Caco-2 (cell line): Measurements from ENCODE around the gene THSD7A. TPM values are rescaled to one million over a fixed set of nuclear protein-coding genes. Genes with fewer than 3 reads are reported as not detected.

Source experiments
- BruUV-seq: library from RNA; stranded (reverse); fragments of 400-500 nt; replicated peaks from 2 replicates; lab custom pipeline; 2021; lab: Mats Ljungman, UMichigan
- CTCF ChIA-PET: fragments of 300-600 bp; sonication (Branson Sonifier 250); formaldehyde crosslinking; loops from one replicate; lab custom pipeline; 2022; ENCODE audit warnings: antibody characterized with exemption; lab: Charles Lee
- POLR2A ChIA-PET: fragments of 300-600 bp; sonication (Branson Sonifier 250); formaldehyde crosslinking; loops from one replicate; lab custom pipeline; 2022; ENCODE audit warnings: antibody characterized with exemption; lab: Charles Lee
- DNase-seq, 2 experiments: peaks; one replicate each; pipeline versions ENCODE4 v3.0.0 to v3.0.0-alpha.2; 2020 to 2022
- H3K27me3 ChIP-seq: replicated peaks from 2 replicates; pipeline ENCODE4 v1.6.0; 2011; ENCODE audit warnings: low read length; ENCODE audit not compliant: control insufficient read depth, insufficient read depth
- H3K36me3 ChIP-seq: 2 replicates; pipeline ENCODE4 v1.5.1; 2011; ENCODE audit warnings: low read length; ENCODE audit not compliant: control insufficient read depth, insufficient read depth
- H3K4me1 ChIP-seq: fragments of 250-450 bp; sonication (Bioruptor Pico); 2 replicates; pipeline ENCODE4 v1.5.1; 2020; ENCODE audit warnings: mild to moderate bottlenecking
- H3K4me3 ChIP-seq: 2 replicates; pipeline ENCODE4 v1.5.1; 2011; ENCODE audit warnings: low read depth, mild to moderate bottlenecking, control low read depth, low read length
- H3K9me3 ChIP-seq: fragments of 250-450 bp; sonication (Bioruptor Pico); 2 replicates; pipeline ENCODE4 v1.5.1; 2020; ENCODE audit warnings: mild to moderate bottlenecking, moderate library complexity
- H3K27ac Mint-ChIP-seq: one replicate; pipeline ENCODE4 v1.8.0; 2022; ENCODE audit warnings: mixed read lengths; ENCODE audit not compliant: unreplicated experiment
- H3K27me3 Mint-ChIP-seq: one replicate; pipeline ENCODE4 v1.8.0; 2022; ENCODE audit warnings: mixed read lengths; ENCODE audit not compliant: insufficient read depth, unreplicated experiment
- H3K36me3 Mint-ChIP-seq: one replicate; pipeline ENCODE4 v1.8.0; 2022; ENCODE audit warnings: mild to moderate bottlenecking, mixed read lengths; ENCODE audit not compliant: insufficient read depth, unreplicated experiment
- H3K4me1 Mint-ChIP-seq: one replicate; pipeline ENCODE4 v1.8.0; 2022; ENCODE audit warnings: low read depth, mixed read lengths; ENCODE audit not compliant: unreplicated experiment
- H3K4me3 Mint-ChIP-seq: one replicate; pipeline ENCODE4 v1.8.0; 2022; ENCODE audit warnings: mild to moderate bottlenecking, moderate library complexity, mixed read lengths; ENCODE audit not compliant: unreplicated experiment
- H3K9me3 Mint-ChIP-seq: one replicate; pipeline ENCODE4 v1.8.0; 2022; ENCODE audit warnings: mixed read lengths; ENCODE audit not compliant: unreplicated experiment
- intact Hi-C: fragments of 100-400 bp; cut with micrococcal nuclease; formaldehyde crosslinking; loops from one replicate; pipeline ENCODE4 v1.10.0; 2022; ENCODE audit not compliant: unreplicated experiment
- total RNA-seq: library from RNA; stranded (reverse); gene quantifications from 2 replicates; pipeline ENCODE4 v1.2.3, GENCODE V29; 2022
- TF ChIP-seq, protein P1 (sequence below), 2 experiments: fragments of 200-600 bp in 1 of 2; IDR thresholded peaks; 1 replicate in 1 of 2; 2 replicates in 1 of 2; pipeline versions ENCODE4 v1.5.1 to v1.8.0; 2011 to 2022; ENCODE audit warnings: antibody characterized with exemption in 1 of 2, control low read depth in 1 of 2, inconsistent platforms in 1 of 2, low read depth in 1 of 2, low read length in 1 of 2, mild to moderate bottlenecking in 1 of 2, moderate library complexity in 1 of 2; ENCODE audit not compliant: insufficient read depth in 1 of 2, severe bottlenecking in 1 of 2, unreplicated experiment in 1 of 2

Gene THSD7A
- total RNA-seq, 1 experiment from 2014 or later, result 0.05 TPM

DNA sequence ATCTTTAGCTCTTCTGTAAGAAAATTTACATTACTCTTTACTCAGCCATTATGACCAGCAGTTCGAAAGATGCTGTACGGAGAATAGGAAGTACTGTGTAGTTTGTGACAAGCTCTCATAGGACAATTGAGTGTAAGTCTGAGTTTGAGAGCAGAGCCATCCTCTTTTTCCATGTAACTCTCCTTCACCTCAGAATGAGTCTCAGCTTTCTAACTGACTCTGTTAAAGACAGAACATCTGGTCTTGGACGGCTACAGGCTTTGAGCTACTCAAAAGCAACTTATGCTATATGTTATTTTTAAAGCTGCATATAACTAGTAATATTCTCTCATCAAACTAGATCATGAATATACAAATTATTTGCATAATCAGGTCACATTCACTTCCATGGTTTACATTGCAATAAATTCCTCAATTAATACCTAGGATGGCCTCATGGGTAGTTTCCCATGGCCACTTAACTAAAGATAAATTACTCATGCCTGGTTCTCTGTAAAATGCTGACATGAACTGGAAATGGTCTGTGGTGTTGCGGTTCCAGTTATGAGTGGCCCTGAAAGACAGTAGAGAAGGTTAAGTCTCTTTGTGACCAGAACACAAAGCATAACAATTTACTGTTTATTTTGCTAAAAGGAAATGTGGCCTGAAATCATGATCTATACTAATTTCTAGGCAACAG lies 499.7 kb downstream of the THSD7A start:
- CTCF ChIA-PET, result no interaction called here

DNA sequence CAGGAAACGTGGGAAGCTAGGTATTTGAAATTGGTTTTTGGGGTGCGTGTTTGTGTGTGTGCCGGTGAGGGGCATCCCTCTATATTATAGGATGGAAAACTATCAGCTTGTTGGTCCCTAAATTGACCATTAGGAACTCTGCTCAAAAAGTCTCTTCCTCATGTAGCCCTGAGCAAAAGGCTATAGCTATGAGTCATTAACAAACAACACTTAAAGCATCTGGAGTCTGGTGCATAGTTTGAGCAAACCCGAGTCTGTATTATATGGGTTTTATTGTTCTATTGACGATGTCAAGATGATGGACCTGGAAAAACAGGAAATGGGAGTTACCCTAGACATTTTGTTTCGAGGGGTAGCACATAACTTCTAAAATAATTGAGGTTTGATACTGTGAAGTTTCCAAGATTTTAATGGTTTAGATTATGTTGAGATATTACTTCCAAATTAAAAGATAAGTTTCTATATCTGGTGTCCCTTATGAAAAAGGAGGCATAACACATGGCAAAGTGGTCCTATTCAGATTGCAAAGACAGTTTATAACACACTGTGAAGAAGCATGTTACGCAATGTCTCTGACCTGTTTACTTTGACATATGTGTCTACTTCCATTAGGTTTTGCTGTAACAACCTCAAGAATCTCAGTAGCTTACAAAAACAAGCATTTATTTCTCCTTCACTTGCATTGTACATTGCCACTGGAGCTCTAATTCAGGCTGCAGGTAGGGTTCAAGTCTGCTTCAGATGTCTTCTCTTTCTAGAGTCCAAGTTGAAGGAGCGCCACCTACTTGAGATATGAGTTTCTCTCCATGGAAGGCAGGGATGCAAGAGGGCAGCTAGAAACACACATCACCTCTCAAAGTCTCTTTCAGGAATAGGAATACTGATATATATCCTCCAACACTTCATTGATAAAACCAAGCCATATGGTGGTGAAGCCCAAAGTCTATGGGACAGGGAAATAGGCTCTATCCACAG lies 500.6 kb downstream of the THSD7A start:
- intact Hi-C loops, result no loop called here
- H3K9me3 Mint-ChIP-seq, result no peaks in the 10 kb centered on the region

More for the DNA sequence above, 499.7 kb downstream of the THSD7A start:
- no peak for DNase-seq
- H3K9me3 Mint-ChIP-seq, result no peaks in the 10 kb centered on the region
- POLR2A ChIA-PET, result no interaction called here
- Histone ChIP-seq H3K4me1 (no peaks in the 10 kb centered on the region), H3K9me3 (no peaks in the 10 kb centered on the region), H3K4me3 (no peak overlapping the region), H3K27me3 (no peaks in the 10 kb centered on the region), H3K36me3 (no peaks in the 10 kb centered on the region)
- H3K27me3 Mint-ChIP-seq, result peaks cover 8% of the 10 kb centered on the region
- H3K4me3 Mint-ChIP-seq, result no peak overlapping the region
- H3K36me3 Mint-ChIP-seq, result no peaks in the 10 kb centered on the region
- TF ChIP-seq, protein P1, sequence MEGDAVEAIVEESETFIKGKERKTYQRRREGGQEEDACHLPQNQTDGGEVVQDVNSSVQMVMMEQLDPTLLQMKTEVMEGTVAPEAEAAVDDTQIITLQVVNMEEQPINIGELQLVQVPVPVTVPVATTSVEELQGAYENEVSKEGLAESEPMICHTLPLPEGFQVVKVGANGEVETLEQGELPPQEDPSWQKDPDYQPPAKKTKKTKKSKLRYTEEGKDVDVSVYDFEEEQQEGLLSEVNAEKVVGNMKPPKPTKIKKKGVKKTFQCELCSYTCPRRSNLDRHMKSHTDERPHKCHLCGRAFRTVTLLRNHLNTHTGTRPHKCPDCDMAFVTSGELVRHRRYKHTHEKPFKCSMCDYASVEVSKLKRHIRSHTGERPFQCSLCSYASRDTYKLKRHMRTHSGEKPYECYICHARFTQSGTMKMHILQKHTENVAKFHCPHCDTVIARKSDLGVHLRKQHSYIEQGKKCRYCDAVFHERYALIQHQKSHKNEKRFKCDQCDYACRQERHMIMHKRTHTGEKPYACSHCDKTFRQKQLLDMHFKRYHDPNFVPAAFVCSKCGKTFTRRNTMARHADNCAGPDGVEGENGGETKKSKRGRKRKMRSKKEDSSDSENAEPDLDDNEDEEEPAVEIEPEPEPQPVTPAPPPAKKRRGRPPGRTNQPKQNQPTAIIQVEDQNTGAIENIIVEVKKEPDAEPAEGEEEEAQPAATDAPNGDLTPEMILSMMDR (IDR thresholded peaks at IDR 0.05; ENCODE audit: insufficient read depth in 1 of 2, low read depth in 1 of 2, low read length in 1 of 2, severe bottlenecking in 1 of 2, unreplicated experiment in 1 of 2), result no peak
- intact Hi-C loops, result no loop called here
- H3K27ac Mint-ChIP-seq, result no peak overlapping the region
- H3K4me1 Mint-ChIP-seq, result no peaks in the 10 kb centered on the region
- BruUV-seq, result no TSS peak

DNA sequence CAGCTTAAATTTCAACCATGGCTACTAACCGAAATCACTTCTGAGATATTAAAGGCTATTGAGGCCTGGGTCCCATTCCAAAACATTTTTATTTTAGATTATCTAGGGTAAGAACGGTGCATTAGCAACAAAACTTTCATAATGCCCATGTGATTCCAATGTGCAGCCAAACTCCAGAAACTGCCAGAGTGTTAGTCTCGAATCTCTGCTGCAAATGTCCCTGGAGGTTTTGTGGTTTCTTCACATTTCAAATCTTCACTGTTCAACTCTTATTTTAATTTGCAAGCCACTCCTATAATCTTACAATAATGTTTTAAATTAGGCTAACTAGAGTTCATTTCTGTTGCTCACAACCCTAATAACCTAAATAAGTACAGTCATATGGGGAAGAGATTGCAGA lies 501.3 kb downstream of the THSD7A start:
- DNase-seq, result no peak
- Histone ChIP-seq H3K36me3 (no peaks in the 10 kb centered on the region), H3K9me3 (no peaks in the 10 kb centered on the region), H3K4me1 (no peaks in the 10 kb centered on the region), H3K4me3 (no peak overlapping the region), H3K27me3 (no peaks in the 10 kb centered on the region)
- ChIA-PET POLR2A (no interaction called here), CTCF (no interaction called here)
- Mint-ChIP-seq H3K4me3 (no peak overlapping the region), H3K27ac (no peak overlapping the region), H3K36me3 (no peaks in the 10 kb centered on the region), H3K27me3 (peaks cover 8% of the 10 kb centered on the region), H3K4me1 (no peaks in the 10 kb centered on the region), H3K9me3 (no peaks in the 10 kb centered on the region)
- TF ChIP-seq, protein P1 (IDR thresholded peaks at IDR 0.05; ENCODE audit: insufficient read depth in 1 of 2, low read depth in 1 of 2, low read length in 1 of 2, severe bottlenecking in 1 of 2, unreplicated experiment in 1 of 2), result no peak
- intact Hi-C loops, result no loop called here
- BruUV-seq, result no TSS peak

More for the DNA sequence above, 500.6 kb downstream of the THSD7A start:
- Mint-ChIP-seq H3K36me3 (no peaks in the 10 kb centered on the region), H3K27me3 (peaks cover 8% of the 10 kb centered on the region), H3K4me1 (no peaks in the 10 kb centered on the region), H3K27ac (no peak overlapping the region), H3K4me3 (no peak overlapping the region)
- ChIA-PET CTCF (no interaction called here), POLR2A (no interaction called here)
- BruUV-seq, result no TSS peak
- Histone ChIP-seq H3K9me3 (no peaks in the 10 kb centered on the region), H3K4me3 (no peak overlapping the region), H3K36me3 (no peaks in the 10 kb centered on the region), H3K4me1 (no peaks in the 10 kb centered on the region), H3K27me3 (no peaks in the 10 kb centered on the region)
- TF ChIP-seq, protein P1 (IDR thresholded peaks at IDR 0.05; ENCODE audit: insufficient read depth in 1 of 2, low read depth in 1 of 2, low read length in 1 of 2, severe bottlenecking in 1 of 2, unreplicated experiment in 1 of 2), result no peak
- DNase-seq, result no peak
